HG02642 (cell line): ENCODE data around the gene ENAH.

ENCODE experiments used
- ATAC-seq: cut with Tn5 transposase; IDR thresholded peaks from one replicate; pipeline ENCODE4 v1.9.1; 2021; ENCODE audit warnings: mild to moderate bottlenecking; ENCODE audit not compliant: unreplicated experiment, poor library complexity

The ENAH gene

GRCh38 chr1:225573216-225573615, 79.7 kb downstream of the ENAH start:
- ATAC-seq: no peak

GRCh38 chr1:225572422-225572821, 80.5 kb downstream of the ENAH start:
- ATAC-seq: no peak

GRCh38 chr1:225567789-225568188, 85.1 kb downstream of the ENAH start:
- no peak for ATAC-seq

- no peak for ATAC-seq
These were observed 87.1 kb downstream of the ENAH start for GRCh38 chr1:225565847-225566246.

GRCh38 chr1:225561675-225562074, 91.2 kb downstream of the ENAH start:
- no peak for ATAC-seq

GRCh38 chr1:225559902-225560301, 93.0 kb downstream of the ENAH start:
- no peak for ATAC-seq

- no peak for ATAC-seq
These were observed 93.6 kb downstream of the ENAH start for GRCh38 chr1:225559326-225559725.

GRCh38 chr1:225556694-225557093, 96.2 kb downstream of the ENAH start:
- ATAC-seq: no peak

GRCh38 chr1:225555821-225556220, 97.1 kb downstream of the ENAH start:
- no peak for ATAC-seq

GRCh38 chr1:225554216-225554812, 98.6 kb downstream of the ENAH start:
- ATAC-seq: no peak

- ATAC-seq: no peak
These were observed 103.1 kb downstream of the ENAH start for GRCh38 chr1:225549821-225550220.

GRCh38 chr1:225548140-225548857, 104.6 kb downstream of the ENAH start:
- no peak for ATAC-seq

GRCh38 chr1:225545649-225546048, 107.3 kb downstream of the ENAH start:
- ATAC-seq: no peak

GRCh38 chr1:225544924-225545323, 108.0 kb downstream of the ENAH start:
- no peak for ATAC-seq

- no peak for ATAC-seq
These were observed 108.7 kb downstream of the ENAH start for GRCh38 chr1:225544263-225544662.

GRCh38 chr1:225543350-225543749, 109.6 kb downstream of the ENAH start:
- no peak for ATAC-seq

GRCh38 chr1:225541383-225541782, 111.5 kb downstream of the ENAH start:
- no peak for ATAC-seq

- ATAC-seq: no peak
These were observed 113.3 kb downstream of the ENAH start for GRCh38 chr1:225539575-225539974.

GRCh38 chr1:225539069-225539468, 113.9 kb downstream of the ENAH start:
- no peak for ATAC-seq

GRCh38 chr1:225537554-225538251, 115.2 kb downstream of the ENAH start:
- no peak for ATAC-seq

- no peak for ATAC-seq
These were observed 117.6 kb downstream of the ENAH start for GRCh38 chr1:225535280-225535679.

GRCh38 chr1:225534772-225535171, 118.2 kb downstream of the ENAH start:
- no peak for ATAC-seq
